Activated T-cell treated with anti-CD3 and anti-CD28 coated beads for 4 hours (primary cell): ENCODE results near the gene HDAC7.
"Not testable (repeated sequence)": the region's sequence is repeated elsewhere in the genome, so short reads cannot be mapped to it uniquely, and the experiment has no call there.

Experiments used
- DNase-seq: peaks from one replicate; pipeline ENCODE4 v3.0.0-alpha.2; 2020

Gene HDAC7

DNA sequence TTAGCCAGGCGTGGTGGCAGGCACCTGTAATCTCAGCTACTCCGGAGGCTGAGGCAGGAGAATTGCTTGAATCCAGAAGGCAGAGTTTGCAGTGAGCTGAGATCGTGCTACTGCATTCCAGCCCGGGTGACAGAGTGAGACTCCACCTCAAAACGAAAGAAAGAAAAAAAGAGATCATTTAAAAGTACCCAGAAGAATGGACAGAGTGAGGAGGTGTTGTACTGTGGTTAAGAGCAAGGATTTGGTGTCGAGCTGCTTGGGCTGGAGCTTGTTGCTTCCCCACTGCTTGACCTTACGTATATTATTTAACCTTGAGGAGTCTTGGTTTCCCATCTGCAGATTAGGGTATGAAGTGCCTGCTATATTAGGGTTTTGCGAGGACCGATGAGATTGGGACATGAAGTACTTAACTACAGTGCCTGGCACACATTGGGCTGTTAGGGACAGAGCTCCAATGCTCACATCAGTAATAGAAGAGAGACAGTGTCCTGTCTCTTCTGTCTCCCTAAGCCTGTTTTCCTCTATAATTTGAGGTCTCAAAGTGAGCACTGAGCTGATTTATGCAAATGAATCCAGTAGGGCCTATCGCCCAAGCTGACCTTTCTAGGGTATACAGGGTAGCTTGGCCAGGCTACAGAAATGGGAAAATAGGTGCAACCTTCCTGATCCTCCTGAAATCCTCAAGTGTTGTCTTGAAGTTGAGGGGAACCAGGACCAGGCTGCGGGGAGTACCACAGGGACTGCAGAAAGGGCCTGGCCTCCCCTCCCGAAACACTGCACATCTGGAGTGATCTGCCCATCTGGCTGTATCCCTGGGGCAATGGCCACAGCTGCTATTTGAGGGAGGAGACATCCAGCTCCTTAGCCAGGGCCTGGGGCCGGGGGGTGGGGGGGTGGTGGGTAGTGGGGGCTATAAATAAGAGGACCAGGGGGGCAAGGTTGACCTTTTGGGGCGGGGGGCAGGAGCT, 8.6 kb upstream of the HDAC7 start:
- DNase-seq, result no peak

- no peak for DNase-seq
Measured at GRCh38 chr12:47825173-47825639, 5.5 kb upstream of the HDAC7 start.

DNA sequence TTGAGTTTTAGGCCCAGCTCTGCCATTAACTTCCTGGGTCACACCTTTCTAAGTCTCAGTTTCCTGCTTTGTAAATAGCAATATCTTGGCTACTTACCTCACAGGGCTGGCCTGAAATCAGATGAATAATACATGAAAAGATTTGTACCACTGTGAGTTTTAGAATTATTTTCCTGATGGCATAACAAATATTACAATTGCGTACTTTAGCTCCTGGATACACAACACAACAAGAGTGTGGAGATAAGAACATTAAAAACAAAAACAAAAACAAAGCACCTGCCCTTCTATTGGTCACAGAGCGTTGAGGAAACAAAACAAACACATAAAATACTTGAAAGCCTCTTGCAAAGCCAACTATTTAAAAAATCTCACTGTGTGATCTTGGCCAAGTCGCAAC, 4.9 kb upstream of the HDAC7 start:
- no peak for DNase-seq

- DNase-seq, result no peak
Measured at GRCh38 chr12:47824198-47824597, 4.5 kb upstream of the HDAC7 start.

- DNase-seq, result no peak
Measured at GRCh38 chr12:47823422-47824086, 3.9 kb upstream of the HDAC7 start.

DNA sequence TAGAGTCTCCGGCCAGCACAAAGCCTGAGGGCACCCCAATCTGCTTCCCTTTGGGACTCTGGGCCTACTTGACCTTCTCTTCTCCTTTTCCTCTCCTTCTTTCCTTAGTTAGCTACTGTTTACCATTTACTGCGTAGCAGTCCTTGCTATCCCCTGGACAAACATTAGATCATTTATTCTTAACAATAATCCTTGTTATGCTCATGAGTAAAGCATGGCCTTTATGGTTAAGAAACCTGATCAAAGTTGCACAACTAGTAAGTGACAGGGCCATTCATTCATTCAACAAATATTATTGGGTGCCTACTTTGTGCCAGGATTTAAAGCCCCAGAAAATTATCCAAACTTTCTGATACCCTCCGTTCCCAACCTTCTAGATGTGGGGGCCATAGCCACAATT, 3.2 kb upstream of the HDAC7 start:
- no peak for DNase-seq

- DNase-seq, result no peak
Measured at GRCh38 chr12:47822401-47822800, 2.7 kb upstream of the HDAC7 start.

DNA sequence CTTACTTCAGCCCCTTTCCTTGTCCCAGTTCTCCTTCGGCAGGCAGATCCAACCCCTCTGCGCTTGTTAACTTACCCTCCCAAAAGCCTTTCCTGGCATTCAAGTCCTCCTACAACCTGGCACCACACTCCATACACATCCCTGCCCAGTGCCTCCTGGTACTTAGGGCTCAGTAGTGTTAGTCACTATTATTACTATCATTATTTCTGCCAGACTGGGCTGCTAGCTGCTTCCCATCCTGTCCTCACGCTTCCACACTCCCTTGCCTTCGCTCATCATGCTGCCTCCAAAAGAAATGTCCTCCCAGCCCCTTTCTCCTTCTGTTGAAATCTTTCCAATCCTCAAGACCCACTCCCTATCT, 1.6 kb upstream of the HDAC7 start:
- DNase-seq, result no peak

DNA sequence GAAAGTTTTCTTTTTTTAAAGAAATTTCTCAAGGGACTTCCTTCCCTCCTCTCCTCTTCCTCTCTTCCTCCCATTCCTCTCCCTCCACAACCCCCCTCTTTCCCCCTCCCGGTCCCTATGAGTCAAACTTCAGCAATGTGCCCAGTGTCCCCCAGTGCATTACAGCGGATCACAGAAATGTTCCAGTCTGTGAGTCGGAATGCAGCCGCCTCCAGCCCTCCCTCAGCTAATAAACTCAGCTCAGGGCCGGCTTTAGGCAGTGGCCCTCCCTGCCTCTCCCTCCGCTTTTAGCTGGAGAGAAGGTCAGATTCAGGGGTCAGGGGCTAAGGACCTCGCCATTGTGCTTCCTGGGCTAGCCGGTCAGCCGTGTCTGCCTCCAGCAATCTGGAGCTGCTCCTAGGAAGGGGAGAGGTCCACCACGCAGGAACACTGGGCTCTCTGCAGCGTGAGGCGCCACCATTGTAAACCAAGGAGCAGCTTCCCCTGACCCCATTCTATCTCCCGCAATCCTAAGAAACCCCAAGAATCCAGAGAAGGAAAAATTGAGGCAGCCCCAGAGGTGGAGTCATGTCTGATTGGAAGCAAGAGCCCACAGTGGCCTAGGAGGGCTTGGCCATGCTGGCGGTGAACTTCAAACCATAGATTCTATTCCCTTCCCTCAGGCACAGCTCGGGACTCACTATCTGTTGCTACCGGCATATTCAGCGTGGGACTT, 1.1 kb upstream of the HDAC7 start:
- no peak for DNase-seq

DNA sequence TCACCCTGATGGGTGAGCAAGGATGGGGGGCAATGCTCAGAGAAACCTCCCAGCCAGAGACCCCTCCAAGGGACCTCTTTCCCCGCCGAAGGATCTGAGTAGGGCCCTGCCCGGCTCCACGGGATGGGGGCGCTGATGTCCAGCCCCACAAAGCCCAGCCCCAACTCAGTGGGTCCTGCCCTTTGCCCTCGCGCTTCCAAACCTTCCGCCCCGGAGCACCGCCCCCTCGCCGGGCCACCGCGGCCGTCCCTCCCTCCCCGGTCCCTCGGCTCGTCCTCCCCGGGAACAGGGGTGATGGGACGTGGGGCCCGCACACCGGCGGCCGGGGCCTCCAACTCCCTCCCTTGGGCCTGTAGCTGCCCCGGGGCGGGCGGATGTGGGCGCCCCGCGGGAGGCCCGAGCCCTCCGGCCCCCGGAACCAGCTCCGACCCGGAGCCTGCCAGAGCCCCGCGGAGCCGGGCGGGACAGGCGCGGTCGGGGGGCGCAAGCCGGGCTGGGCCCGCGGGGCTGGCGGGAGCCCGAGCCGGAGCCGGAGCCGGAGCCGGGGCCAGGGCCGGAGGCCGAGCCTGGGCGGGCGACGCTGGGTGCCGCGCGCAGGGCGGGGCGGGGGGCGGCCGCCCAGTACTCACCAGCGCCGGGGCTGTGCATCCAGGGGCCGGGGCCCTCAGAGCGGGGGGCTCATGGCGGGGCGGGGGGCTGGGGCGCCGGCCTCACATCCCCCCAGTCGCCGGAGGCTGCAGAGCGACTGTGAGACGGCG, 386 bp downstream of the HDAC7 start:
- no peak for DNase-seq

GRCh38 chr12:47818467-47819137, 1.1 kb downstream of the HDAC7 start:
- DNase-seq, result no peak

DNA sequence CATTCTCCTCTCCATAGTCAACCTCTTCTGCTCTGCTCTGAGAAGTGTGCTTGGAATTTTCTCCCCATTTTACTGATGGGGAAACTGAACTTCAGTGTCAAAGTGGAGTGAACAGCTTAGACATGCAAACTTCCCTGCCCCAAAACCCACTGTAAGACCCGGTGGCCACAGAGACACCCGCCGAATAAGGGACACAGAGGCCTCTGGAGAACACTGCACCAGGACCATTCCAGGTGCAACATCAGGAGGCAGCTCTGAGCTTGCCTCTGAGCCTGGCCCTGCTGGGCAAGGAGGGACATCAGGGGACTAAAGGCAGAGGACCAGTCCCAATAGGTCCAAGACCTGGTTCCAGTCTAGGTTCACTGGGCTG, 1.7 kb downstream of the HDAC7 start:
- DNase-seq, result no peak

DNA sequence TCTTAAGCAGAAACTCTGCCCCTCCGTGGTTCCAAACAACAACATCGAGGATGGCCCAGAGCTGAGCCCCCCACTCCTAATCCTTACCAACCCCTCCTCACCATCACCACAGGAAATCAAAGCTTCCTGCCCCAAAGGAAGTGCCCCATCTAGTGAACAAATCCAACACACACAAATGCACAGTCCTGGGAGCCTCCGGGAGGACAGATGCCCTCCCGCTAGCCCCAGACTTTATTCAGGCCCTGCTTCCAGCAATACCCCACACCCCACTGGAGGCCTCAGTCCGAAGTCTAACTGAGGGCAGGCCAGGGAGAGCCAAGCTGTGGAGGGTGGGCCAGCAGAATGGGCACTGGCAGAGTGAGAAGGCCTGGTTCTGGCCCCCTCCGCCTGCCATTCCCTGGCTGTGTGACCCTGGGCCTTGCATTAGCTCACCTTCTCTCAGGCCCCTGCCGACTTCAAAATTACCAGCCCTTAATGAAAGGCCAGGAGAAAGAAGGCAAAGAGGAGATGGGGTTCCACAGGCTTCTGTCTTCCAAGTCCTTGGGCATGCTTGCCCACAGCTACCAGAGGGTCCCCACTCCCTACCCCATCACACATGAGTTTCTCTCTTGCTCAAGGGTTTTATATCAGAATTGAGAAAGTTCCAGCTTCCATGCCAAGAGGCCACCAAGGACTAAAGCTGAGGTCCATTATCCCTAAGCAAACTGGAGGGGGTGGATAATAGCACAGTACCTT, 2.3 kb downstream of the HDAC7 start:
- no peak for DNase-seq

GRCh38 chr12:47816403-47817271, 3.1 kb downstream of the HDAC7 start:
- no peak for DNase-seq

GRCh38 chr12:47815447-47815846, 4.3 kb downstream of the HDAC7 start:
- not testable (repeated sequence) for DNase-seq

DNA sequence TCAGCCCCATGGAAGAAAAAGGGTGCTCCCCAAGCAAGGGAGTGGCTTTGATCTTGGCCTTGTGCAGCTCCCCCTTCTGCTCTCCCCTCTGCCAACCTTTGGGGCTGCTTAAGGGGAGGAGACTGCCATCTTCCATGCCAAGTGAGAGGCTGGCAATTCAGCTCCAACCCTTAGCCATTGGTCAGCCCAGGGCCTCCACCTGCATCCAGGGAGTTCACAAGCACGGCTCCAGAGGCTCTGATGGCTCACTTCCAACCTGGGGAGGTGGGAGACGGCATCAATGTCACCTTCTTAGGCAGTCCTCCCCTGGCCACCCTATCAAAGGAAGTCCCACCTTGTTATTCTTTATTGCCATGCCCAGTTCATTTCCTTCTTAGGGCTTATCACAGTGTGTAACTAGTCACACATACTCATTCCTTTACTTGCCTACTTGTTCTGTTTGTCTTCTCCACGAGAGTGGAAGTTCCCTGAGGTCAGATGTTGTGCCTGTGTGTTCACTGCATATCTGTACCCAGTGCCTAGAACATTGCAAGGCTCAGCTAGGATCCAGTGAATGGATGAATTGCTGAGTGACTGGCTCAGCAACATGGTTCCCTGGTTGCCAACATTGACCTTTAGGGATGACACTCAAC, 5.0 kb downstream of the HDAC7 start:
- no peak for DNase-seq

DNA sequence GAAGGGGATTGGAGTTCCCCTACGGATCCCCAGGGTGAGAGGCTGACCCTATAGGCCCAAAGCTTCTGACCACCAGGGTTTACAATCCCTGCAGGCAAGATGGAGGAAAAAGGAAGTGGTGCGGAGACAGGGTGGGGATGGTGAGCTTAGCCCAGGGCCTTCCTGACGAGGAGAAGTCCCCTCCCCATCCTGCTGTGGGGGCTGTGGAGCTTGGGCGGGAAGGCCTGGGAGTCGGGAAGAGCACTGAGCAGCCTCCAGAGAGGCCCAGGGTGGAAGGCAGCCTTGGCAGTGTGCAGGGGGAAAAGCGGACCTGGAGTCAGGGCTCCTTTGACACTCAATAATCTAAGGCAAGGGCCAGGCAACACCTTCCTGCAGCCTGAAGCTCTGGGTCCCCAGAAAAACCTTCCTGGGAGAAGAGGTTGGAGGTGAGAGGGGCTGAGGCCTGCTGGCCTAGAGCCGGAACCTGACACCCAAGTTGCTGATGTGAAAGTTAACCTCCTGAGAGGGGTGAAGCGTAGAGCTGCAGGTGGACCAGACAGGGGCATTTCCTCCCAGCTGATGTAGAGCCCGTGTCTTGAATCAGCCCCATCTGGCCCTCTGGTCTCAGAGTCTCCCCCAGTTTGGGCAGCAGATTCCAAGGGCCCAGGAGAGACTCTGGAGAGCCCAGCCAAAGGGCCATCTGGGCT, 6.0 kb downstream of the HDAC7 start:
- DNase-seq, result no peak

DNA sequence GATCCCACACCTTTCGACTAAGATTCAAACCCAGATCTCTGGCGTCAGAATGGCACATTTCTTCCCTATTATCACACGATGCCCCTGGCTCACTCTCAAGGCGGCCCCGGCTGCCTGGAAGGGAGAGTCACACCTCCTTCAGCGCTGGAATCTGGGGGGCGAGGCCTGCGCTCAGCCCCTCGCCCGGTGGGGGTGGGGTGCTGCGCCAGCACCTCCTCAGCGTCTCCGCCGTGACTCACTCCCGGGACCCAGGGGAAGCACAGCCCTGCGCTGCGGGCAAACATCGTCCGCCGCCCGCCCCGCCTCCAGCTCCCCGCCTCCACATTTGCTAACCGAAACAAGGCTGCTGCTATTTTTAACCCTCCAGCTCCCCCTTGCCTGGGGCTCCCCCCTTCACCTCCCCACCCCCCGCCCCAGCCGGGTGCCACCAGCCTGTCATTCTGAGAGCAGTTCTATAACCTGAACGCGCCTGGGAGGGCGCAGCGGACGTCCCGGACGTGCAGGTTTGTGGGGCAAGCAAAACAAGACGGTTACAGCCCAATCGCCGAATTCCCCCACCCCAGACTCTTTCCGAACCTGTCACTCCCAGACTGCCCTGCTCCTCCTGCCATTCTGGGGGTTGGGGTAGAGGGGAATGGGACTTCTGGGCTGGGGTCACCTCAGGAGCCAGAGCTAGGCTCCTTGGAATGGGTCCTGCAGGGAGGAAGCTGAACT, 6.7 kb downstream of the HDAC7 start:
- peak; percentile 91 for DNase-seq
